HG02759 (cell line): Measurements from ENCODE around the gene RSPH9.

Source experiments
- ATAC-seq: cut with Tn5 transposase; IDR thresholded peaks from one replicate; pipeline ENCODE4 v1.9.1; 2021; ENCODE audit warnings: mild to moderate bottlenecking, moderate library complexity; ENCODE audit not compliant: unreplicated experiment

The RSPH9 gene

DNA sequence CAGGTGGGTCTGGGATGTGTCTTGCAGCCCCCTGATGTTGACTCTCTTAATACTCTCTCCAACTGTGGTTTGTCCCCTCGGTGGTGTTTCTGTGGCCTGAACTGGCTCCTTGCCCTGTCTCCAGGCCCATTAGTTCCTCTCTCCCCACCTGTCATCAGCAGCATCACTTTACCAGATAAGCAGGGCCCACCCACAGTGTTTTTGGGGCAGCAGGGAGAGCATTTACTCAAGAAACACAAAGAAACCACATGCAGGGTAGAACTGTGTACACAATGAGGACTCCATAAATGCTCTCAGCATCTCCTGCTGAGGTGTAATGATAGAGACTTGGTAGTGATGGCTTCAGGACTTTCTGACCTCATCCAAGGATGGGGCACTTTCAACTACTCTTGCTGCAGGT lies 62.9 kb downstream of the RSPH9 start:
- no peak for ATAC-seq

DNA sequence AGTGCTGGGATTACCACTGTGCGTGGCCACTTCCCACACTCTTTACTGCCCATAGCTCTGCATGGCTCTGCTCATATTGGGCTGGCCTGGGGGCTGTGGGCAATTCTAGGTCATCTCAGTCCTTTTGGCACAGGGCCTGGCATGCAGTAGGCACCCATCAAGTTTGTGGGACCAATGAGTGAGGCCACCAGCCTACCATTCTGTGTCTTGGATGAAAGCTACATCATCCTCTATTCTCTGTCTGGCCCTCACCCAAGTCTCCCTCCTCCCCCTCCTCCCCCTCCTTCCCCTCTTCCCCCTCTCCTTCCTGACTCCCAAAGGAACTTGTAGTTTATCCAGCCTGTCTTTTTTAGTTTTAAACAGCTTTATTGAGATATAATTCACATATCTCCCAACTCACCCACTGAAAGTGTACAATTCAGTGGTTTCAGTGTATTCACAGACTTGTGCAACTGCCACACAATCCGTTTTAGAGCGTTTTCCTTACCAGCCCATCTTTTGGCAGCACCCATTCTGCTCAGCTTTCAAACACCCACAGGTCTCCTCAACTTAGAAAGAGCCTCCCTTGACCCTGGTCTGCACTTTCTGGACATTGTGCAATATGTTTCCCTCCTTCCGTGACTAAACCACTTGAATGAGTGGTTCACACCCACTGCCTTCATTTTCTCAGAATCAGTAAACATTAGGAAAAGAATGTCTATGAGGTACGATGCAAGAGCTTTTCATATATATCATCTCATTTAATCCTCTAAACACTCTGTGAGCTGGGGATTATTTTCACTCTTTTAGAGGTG lies 64.2 kb downstream of the RSPH9 start:
- ATAC-seq = no peak

GRCh38 chr6:43709654-43710303 lies 64.9 kb downstream of the RSPH9 start:
- no peak for ATAC-seq

- no peak for ATAC-seq
Observed at GRCh38 chr6:43710576-43710975, 65.7 kb downstream of the RSPH9 start.

GRCh38 chr6:43712579-43712978 lies 67.7 kb downstream of the RSPH9 start:
- no peak for ATAC-seq

- no peak for ATAC-seq
Observed at GRCh38 chr6:43713643-43714310, 68.9 kb downstream of the RSPH9 start.

DNA sequence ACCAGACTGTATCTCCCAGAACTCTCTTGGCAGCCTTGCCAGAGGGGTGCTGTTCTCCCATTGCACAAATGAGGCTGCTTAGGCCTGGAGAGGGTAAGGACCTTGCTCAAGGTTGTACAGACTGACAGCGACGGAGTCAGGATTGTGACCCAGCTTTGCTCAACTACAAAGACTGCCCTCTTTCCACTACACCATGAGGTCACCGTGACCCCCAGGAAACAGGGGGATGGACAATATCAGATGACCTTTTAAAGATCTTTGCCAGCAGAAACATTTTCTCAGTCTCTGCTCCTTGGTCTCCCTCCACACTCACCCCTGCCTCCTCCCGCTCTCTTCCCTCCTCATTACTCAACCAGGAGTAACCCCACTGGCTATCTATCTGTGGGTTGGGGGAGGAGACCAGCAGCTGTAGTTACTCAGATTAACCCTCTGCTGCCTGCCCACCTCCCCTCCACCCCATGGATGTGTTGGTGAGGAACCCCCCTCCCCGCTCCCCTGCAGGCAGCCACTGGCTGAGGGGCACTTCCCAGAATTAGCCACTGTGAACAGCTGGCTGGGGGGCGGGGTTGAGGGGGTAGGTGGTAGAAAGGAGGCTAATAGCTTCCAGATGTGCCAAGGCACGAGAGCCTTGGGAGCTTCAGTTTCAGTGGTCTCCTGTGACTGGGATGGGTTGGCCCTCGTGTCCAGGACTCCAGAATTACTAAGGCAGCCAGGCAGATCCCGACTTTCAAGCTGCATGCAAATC lies 69.6 kb downstream of the RSPH9 start:
- peak; percentile 11 for ATAC-seq

DNA sequence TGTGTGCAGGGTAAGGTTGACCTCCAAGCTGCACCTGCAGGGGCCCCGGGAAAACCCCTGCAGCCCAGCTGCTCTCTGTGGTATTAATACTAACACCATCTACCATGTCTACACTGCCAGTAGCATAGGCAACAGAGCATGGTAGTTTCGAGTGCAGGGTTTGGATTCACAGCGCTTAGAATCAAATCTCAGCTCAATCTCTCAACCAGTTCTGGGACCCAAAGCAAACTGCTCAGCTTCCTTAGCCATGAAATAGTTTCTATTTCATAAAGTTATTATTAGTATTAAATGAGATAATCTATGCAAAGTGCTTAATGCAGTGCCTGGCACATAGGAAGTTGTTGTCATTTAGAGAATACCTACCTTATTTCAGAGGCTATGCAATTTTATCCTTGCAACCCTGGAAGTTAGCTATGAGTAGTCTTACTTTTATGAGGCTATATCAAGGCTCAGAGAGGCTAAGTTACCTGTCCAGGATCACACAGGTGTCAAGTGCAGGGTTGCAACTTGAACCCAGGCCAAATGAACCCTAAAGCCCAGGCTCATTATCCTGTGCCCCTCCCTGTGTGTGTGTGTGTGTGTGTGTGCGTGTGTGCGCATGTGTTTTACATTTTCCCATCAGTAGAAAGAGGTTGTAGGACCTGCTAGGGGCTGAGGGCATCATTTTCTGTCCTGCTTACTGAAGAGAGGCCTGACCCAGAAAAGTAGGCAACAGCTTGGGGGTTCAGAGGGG lies 70.4 kb downstream of the RSPH9 start:
- ATAC-seq = peak; percentile 90

- ATAC-seq = no peak
Observed at GRCh38 chr6:43716099-43716498, 71.3 kb downstream of the RSPH9 start.

DNA sequence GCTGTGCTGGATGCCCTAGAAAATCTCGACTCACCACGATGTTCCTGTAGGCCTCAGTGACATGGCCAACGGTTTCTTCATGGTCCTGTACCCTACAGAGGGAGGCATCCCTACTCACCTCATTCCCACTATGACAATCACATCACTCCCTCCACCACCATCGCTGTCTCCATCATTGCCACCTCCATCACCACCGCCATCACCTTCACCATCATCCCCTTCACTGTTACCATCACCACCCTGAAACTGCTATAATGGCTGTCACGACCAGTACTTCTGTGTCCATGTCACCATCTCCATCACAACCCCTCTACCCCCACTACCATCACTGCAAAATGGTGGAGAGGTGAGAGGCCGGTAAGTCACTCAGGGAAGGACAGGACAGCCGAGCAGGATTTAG lies 72.6 kb downstream of the RSPH9 start:
- ATAC-seq = no peak

GRCh38 chr6:43717822-43718221 lies 73.0 kb downstream of the RSPH9 start:
- no peak for ATAC-seq

DNA sequence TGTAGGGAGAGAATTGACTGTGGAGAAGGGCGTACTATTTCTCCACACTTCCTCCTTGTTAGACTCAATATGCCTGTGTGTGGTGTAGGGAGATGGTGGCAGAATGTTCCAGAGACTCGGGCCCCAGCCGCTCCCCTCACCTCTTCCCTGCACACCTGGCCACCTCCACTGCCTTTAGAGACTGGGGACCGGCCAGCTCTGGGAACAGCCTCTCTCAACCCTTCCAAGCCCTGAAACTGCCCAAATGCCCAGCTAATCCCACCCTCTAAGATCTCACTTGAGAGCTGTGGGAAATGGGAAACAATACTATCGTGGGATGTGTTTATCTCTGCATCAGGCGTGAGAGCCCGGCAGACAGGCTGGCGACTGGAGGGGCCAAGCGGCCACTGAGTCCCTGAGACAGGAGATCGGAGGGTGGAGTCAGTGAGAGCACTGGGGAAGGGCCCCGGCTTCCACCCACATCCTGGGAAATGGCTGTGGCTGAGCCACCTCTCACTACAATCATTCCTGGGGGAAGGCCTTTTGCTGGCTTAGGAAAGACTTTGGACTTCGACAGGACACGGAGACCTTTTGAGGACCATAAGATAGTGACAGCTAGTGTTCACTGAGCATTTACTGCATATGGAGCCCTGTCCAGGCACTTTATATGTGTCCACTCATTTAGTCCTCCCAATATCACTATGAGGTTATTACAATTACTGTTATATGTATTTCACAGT lies 73.7 kb downstream of the RSPH9 start:
- no peak for ATAC-seq

DNA sequence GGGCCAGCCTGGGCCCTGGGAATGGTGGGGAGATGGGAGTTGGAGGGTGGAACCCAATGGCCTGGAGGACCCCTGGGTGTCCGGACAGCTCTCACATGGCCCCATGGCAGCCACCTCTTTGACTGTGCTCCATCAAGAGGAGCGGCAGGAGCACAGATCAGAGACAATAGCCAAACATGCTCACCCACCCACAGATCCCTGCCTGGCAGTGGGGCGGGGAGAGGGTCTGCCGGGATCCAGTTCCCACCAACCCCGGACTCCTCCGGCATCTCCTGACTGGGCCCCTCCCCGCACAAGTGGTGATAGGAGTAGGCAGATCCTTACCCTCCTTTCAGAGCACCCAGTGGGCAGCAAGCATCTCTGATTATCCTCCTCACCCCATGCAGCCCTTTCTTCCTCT lies 74.7 kb downstream of the RSPH9 start:
- no peak for ATAC-seq

GRCh38 chr6:43720999-43721398 lies 76.2 kb downstream of the RSPH9 start:
- ATAC-seq = no peak
